ENCODE data around the gene MCEE.

The MCEE gene

DNA sequence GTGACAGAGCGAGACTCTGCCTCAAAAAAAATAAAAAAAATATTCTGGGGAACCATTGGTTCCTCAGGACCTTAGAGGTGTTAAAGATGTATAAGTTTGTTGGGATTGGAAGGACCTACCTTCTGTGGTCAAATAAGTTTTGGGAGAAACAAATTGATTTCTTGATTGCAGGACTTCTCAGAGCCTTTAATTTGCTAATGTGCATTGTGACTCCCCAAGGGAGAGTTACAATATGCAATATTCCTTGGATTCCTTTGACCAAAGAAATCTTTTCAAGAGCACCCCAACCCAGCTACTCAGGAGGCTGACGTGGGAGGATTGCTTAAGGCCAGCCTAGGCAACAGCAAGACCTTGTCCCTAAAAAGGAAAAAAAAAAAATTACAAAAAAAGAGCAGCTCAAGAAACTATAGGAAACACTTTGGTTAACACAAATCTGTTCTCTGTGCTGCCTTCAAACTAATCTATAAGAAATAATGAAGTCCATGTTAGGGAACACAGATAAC, 55.1 kb downstream of the MCEE start:
- DNase-seq: no peak

- no peak for DNase-seq
Measured at GRCh38 chr2:71073475-71073874, 56.6 kb downstream of the MCEE start.

DNA sequence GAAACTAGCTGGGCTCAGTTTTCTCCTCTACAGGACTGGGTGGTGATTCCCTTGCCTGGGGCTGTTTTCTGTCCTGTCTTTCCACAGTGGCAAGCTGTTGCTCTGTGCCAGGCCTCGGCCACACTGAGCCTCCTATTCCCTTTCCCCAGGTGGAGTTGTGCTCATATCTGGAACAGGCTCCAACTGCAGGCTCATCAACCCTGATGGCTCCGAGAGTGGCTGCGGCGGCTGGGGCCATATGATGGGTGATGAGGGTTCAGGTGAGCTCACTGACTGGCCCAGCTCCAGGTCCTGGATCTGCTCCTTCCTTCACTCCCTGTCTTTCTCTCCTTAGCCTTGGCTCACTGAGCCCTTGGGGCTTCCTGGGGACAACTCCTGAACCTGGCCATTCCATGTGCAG, 57.5 kb downstream of the MCEE start:
- no peak for DNase-seq

DNA sequence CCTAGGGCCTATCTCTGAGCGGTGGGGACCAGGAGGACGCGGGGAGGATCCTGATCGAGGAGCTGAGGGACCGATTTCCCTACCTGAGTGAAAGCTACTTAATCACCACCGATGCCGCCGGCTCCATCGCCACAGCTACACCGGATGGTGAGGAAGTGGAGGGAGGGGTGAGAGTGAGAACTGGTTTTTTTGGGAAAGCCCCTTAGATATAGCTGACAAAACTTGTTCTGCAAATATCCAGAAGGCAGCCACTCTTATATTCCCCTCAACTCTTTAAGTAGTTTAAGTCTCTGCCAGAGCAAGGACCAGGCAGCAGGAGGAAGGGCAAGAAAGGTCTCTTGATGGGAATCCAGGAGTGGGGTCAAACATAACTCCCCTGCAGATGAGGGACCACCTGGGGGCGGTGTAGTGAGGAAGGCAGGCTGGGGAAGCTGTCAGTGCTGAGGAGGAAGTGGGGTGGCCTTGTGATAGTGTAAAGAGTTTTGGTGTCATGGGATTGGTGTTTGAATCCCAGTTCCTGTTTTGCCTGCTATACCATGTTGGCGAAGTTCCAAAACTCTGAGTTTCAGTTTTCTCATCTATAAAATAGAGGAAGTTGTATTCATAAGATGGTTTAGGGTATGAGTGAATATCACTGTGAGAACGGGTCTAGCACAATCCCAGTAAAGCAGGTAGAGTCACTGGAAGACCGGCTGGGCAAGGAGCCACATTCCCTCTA, 58.2 kb downstream of the MCEE start:
- no peak for DNase-seq

- DNase-seq: peak; percentile 25
Measured at GRCh38 chr2:71070294-71071093, 59.5 kb downstream of the MCEE start.

- DNase-seq: no peak
Measured at GRCh38 chr2:71069376-71069775, 60.7 kb downstream of the MCEE start.

- peak; percentile 88 for DNase-seq
Measured at GRCh38 chr2:71068218-71069035, 61.6 kb downstream of the MCEE start, which contains the start of gene NAGK. TSS of gene NAGK (plus strand) at chr2:71068648. CDS start at chr2:71068684, 36 bp downstream.

GRCh38 chr2:71067567-71068217, 62.3 kb downstream of the MCEE start:
- no peak for DNase-seq

DNA sequence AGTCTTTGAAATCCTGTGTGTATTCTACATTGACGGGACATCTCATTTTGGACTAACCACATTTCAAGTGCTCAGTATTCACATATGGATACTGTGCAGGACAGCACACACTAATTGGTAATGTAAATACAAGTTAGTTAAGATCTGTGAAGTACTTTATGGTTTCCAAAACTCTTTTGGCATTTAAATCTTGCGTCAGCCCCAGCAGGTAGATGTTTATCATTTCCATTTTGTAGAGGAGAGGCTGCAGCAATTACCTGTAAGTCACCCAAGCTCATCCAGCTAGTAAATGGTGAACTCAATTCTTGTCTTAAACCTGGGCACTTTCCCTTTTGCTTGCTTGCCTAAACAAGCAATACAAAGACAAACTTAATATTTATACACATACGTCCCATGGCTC, 63.2 kb downstream of the MCEE start:
- DNase-seq: no peak

GRCh38 chr2:71064754-71065621, 65.0 kb downstream of the MCEE start:
- no peak for DNase-seq

GRCh38 chr2:71064110-71064611, 65.9 kb downstream of the MCEE start:
- DNase-seq: no peak

DNA sequence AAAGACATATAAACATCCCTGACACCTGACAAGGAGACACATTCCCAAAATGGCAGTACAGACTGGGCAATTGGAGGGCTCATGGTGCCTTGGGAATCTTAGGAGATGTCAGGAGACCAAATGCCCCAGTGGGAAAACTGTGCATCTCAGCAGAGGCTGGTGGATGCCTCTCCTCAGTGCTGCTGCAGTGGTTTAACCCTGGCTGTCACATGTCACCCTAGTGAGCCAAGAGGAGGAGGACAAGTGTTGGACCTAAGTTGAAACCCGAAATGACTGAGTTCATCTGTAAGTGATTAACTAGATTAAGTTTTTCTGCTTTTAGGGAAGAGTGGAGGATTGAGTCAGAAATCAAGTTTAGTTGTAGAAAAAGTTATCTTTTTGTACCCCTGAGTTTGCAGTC, 66.8 kb downstream of the MCEE start:
- DNase-seq: no peak

DNA sequence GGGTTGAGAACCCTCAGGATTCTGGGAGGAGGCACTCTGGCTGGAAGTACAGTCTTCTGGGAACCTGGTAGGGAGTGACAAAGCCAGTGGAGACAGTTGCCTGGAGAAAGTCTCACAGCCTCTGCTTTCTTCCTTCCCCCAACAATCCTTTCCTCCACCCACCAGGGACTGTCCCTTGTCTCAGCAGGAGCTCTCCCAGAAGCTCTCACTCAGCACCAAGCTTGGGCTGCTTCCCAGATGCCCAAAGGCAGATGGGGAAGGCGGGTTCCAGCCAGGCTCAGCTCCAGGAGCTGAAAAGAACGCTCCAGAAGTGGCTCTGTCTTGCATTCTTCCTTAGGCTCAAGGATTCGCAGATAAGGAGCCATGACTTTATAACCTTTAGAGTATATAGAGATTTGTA, 69.2 kb downstream of the MCEE start:
- DNase-seq: no peak

- no peak for DNase-seq
Measured at GRCh38 chr2:71060211-71060610, 69.8 kb downstream of the MCEE start.
